SKM-1 (cell line): ENCODE results near the gene KIZ.

Experiments used
- DNase-seq: peaks from one replicate; lab custom pipeline; 2025; ENCODE audit not compliant: unreplicated experiment; lab: John Stamatoyannopoulos, UW

The KIZ gene

DNA sequence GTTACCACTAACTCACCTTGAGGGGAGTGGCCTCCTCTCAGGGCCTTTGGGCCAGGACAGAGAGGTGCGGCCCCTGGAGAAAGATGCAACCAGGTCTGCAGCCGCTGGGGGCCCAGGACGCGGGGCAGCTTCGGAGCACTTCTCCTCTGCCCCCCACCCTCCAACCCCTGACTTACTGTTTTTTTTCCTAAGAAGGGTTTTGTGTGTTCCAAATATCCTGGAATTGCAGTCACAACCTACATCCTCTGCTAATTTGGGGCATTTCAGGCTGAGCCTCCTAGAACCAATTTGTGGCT is 21.5 kb upstream of the KIZ start:
- DNase-seq: no peak

DNA sequence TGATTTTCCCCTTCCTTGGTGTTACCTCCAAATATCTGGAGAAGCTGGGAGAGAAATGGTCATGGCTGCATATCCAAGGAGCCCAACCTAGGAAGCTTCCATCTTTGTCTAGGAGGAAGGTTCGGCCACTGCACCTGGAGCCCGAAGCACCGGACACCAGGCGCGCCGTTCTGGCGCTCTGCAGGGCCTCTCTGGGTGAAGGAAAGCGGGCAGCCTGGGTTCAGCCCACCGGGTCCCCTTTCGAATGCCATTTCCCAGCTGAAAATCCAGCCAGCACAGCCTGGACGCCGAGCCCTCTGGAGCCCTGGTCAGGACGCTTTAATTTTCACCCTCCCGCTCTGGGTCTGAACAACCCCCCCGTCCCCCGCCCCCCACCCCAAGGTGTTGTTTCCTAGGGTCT is 21.0 kb upstream of the KIZ start:
- DNase-seq: no peak

DNA sequence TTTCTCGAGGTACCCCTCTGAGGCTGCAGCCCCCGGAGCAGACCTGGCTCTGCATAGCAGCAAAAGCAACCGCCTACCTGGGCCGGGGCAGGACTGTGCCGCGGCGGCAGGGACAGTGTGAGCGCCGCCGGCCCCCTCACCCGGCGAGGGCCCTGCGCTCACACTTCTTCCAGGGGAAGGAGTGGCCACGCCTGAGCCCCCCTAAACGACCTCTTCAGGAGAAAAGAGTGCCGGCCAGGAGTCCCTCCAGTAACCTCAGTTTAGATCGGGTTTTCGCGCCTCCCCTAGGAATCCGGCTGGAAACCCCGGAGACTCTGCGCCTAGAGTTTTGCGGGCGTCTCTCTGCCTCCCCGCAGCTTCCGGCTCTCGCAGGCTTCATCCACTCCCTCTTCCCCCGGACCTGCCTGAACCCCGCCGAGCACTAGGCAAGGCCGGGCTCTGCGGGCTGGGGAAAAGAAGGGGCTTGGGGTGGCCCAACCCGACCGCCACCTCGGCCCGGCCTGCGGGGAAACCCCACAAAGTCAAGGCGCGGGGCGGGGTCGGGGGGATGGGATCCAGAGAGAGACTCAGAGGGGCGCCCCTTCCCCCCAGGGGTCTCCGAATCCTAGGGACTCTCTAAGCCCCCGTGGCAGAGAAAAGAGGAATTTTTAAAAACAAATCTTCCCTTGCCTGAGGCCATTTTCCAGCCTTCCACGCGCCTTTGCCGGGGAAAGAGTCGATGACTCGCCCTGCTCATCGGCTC is 20.3 kb upstream of the KIZ start:
- DNase-seq: no peak

DNA sequence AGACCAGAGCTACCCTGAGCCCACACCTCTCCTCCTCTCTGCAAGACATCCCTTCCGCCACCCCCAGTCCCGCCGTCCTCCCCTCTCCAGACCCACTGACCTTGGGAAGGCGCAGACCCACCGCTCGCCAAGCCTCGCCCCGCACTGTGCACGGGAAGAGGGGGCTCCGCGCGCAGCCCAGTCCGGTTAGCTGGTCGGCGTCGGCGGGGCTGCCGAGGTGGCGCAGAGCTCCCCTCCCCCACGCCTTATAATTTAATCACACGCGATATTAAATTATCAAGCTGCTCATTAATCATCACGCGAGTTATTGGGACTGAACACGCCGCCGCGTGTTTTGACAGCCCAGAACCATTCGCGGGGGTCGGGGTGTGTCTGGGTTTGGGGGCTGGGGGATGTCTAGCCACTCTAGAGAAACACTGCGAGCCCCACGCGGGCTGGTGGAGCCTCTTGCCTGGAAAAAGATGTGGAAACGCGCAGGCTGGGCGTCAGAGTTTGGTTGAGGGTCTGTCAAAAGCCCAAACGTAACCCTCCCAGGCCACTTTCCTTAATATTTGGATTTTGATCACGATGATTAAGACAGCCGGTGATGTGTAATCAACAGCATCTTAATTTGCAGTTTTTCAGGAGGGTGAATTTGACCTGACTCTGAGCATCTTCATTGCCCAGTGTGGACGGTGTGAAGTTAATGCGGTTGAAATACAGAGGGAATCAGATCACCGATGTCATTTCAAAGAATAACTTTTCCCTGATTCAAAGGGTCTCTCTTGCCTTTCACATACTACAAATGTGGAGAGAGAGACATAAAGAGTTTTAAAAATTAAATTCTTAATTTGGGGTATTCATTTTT is 19.5 kb upstream of the KIZ start, which contains the start of gene LINC00237:
Gene LINC00237, minus strand, starts transcription at position 188 of the 847 bp plus-strand sequence.
- DNase-seq: no peak

DNA sequence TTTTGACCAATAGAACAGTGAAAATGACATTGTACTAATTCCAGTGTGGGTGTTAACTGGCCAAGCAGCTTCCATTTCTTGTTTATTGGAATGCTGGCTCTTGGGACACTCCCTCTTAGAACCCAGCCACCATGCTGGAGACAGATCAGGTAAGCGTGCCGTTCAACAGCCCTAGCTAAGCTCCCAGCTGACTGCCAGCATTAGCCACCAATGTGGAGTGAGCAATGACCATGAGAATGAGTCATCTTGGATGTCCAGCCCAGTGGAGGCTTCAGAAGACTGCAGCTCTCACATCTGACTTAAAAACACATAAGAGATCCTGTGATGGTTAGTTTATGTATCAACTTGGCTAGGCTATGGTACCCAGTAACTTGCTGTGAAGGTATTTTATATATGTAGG is 16.7 kb upstream of the KIZ start:
- no peak for DNase-seq

DNA sequence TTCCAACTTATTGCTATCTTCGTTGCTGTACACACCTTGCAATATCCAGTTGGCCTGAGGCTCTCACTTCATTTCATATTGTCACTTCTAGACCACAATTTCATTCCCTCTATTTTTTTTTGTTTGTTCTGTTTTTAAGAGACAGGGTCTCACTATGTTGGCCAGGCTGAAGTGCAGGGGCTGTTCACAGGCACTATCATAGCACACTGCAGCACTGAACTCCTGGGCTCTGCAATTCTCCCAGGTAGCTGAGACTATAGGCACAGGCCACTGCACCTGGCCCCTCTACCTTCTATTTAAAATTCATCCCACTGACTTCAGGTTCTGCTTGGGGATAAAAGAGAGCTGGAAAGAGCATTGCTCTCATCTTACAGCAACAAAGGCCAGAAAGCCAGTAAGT is 15.1 kb upstream of the KIZ start:
- DNase-seq: no peak

DNA sequence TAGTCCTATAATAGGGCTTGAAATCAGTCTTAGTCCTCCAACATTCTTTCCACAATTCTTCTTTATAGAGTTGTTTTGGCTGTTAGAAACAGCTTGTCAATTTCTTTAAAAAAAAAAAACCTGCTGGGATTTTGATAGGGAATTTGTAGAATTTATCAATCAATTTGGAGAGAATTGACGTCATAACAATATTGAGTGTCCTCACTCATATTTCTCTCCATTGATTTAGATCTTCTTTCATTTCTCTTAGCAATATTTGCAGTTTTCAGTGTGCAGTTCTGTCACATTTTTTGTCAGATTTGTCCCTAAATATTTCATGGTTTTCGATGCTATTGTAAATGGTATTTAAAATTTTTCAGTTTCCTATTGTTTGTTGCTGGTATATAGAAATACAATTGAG is 14.5 kb upstream of the KIZ start:
- no peak for DNase-seq

DNA sequence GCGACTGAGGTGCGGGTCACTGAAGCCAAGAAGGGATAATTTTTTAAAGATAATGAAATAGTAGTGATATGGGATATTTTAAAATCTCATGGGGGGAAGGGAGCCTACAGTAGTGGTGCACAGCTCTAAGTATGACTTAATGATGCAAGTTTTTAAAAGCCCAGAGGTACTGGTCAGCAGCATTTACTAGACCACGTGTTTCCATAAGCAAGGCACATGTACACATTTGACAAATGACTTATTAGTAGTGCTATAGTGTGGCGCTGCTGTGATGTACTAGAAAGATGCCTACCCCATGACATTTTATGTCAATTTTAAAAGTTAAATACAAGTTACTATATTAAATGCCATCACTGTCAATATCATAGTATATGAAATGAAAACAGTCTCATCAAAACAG is 12.2 kb upstream of the KIZ start:
- no peak for DNase-seq

DNA sequence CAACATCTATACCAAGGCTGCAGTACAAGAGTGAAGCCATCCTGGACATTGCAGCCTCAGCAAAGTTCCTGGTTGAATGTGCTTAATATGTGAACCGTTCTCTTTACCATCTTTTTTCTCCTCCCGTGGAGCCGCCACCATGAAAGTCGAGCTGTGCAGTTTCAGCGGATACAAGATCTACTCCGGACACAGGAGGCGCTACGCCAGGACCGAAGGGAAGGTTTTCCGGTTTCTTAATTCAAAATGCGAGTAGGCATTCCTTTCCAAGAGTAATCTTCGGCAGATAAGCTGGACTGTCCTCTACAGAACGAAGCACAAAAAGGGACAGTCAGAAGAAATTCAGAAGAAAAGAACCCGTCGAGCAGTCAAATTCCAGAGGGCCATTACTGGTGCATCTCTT is 11.3 kb upstream of the KIZ start:
- DNase-seq: no peak

DNA sequence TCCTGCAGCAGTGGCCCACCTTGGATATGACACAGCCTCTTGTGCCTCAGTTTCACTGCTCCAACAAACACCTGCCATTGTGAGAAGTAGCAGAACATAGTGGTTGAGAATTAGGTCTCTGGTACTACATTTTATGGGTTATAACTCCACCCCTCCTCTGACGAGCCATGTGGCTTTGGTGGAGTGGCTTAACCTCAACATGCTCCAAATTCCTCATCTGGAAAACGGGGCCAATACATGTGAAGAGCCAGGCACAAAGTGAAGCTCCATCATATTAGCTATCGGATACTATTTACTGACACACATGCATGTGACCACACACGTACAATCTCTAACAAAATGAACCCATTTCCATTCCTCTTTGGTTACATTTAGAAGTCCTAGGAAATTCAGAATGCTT is 8.4 kb upstream of the KIZ start:
- DNase-seq: no peak

DNA sequence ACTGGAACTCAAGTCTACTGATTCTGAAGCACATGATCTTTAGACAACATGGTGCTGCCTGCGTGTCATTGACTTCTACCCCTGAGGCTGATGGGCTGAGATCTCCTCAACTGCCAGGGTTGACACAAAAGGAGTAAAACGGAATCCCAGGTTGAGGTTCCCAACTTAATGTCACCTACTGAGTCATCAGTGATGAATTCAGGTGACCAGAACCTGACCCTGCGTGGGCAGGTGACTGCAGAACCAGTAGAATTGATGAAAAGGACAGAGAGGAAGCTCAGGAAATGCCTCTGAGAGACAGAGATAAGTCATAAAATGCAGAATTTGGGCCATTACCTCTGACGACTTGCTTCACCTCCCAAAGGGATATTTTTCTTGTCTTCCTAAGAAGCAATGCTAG is 7.7 kb upstream of the KIZ start:
- DNase-seq: no peak

DNA sequence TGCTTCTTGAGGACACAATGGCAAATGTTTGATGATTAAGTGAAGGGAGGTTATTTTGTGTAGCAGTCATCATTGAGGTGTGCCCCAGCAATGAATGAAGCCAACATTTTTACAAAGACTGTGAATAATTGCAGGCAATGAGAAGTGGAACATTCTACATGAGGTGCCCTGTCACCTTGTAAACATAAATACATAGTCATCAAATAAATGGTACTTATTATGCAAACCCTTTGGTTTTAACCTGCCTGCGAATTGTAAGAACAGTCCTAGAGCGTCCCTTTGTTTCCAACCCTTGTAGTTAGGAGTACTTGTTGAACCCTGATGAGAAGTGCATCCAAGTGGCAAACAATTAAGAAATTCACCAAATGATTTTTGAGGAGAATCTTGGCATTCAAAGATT is 7.1 kb upstream of the KIZ start:
- no peak for DNase-seq

DNA sequence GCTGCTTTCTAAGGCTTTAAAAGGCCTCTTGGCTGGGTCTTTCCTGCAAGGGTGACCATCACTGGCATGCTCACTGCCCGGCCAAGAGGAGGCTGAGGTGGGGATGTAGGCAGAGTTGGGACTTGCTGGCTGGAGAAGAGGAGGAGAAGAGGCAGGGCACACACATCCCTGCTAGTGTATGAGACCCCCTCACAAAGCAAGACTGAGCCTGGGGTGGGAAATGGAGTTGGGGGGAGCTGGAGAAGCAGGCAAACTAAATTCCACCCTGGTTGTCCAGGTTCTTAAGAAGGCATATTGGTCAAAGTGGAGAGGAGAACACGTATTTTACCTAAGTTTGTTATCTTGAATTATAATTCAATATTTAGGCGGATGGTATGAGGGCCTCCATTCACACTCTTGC is 1.7 kb upstream of the KIZ start:
- no peak for DNase-seq

DNA sequence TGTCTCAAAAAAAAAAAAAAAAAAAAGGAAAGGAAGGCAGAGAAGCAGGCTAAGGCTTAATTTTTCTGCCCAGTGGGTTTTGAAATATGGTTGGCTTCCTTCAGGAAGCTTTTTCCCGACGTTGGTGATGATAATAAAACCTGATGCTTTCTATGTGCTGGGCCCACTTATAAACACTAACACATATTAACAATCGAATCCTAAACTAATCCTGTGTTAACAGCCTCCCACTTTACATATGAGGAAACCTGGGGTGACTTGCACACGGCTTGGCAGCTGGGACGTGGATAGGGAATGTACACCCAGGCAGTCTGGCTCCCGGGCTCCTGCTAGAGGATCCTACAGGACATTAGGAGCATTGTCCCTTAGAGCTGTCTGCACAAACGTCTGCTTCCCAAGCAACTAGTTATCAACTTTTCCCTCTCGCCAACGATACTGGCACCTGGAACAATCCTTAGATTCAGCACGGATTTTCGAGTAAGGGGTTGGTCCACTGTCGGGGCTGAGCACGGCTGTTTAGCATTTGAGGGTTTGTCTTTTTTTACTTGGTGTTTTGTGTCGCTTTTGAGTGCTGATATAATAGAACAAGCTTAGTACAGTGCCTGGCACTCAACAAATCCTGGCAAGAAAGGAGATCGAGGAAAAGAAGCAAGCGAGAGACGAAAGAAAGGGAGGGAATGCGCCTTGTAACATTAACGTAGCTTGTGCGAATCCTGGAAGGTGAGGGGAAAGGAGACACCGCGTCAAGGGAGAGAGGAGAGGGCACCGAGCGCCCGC is 622 bp upstream of the KIZ start:
- no peak for DNase-seq

DNA sequence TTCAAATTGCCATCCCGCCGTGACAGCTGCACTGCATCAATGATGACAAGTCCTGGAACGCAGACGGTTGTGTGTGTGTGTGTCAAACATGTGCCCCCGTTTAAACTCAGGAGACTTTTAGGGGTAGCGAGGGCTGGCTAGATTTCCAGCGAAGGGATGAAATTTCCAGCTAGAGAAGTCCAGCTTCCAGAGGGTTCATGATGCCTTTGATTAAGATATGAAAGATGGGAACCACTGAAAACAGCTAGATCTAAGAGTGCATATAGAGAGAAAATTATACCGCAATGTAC is 644 bp downstream of the KIZ start:
- DNase-seq: no peak

DNA sequence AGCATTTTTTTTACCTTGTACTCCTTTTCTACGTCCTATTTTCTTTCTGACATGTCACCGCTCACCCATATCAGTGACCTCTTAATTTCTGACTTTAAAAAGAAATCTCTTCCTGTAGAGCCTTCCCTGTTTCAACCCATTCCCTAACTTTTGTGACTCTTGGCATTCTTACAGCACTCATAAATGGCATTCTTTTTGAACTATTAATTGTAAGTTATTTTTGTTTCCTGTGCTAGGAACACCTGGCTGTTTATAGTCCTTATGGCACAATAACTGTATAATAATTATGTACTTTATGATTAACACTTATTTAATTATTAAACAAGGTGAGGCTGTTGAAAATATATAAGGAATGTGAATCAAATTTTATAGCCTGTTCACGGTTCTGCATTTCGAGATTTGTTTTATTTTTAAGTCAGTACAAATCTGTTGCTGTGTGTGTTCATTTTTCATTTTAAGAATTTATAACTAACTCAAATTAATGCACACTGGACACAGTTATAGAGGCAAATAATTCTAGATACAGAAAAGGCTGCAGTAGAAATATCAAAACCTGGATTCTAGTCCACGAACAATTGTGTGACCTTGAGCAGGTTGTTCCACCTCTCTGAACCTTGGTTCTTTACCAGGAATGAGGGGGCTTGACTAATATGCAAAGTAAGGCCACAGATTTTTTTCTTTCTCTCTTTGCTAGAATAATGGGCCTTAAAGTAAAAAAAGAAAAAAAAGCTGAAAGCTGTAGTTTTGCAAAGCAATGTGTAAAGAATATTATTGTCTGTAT is 1.5 kb downstream of the KIZ start:
- DNase-seq: no peak

DNA sequence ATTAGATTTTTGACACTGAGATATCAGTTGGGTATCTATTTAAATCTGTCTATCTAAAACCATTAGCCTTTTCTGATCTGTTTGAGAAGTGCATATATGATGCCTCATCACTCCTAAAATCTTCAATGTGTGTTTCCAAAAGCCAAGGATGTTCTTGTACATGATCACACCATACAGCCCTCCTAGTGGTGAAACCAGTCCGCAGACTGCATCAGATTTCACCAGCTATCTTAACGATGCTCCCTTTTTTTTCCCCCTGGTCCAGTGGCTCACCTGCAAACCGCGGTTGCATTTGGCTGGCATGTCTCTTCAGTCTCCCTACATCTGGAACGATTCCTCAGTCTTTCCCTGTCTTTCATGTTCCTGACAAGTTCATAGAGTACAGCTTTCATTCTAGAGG is 4.0 kb downstream of the KIZ start:
- no peak for DNase-seq

DNA sequence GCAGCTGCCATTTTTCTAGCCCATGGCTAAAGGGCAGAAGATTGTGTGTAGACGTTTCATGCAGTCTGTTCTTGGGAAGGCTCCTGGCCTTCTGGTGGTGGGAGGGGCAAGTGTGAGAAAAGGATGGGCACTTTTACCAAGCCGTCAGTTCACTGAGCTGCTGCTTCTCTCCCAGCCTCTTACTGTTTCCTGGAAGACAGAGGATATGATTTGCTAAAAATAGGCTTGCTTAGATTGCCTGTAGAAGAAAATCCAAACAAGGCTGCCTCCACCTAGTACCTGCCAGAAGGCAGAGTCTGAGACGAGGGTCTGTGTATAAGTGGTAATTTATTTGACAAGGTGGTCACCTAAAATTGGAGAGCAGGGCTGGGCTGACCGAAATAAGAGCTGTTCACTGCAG is 7.5 kb downstream of the KIZ start:
- DNase-seq: no peak

DNA sequence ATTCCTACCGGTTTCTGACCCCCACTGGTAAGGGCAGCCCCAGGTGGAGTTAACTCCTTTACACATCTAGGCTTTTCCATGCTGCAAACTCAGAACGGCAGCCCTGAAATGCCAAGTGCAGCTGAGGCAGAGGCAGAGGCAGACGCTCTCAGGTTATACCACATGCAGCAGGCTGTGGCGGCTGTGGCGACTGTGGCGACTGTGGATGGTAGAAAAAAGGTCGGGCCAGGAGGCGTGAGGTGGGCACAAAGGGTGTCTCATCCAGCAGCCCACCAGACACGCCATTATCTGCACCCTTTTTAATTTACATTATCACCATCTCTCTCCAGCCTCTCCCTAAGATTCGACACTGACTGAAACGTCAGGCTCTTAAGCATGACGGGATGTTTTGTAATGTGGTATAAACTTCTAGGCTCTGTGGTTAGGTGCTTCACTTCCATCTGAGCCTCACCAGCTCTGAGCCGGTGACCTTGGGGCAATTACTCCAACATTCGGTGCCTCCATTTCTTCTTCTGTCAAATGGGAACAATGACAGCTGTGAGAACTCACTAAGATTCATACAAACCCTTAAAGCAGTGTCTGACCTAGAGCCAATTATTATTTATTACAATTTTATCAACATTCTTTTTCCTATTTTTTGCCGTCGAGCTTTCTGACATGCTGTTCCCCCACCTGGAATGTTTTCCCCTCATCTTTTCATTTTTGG is 8.2 kb downstream of the KIZ start:
- DNase-seq: no peak

DNA sequence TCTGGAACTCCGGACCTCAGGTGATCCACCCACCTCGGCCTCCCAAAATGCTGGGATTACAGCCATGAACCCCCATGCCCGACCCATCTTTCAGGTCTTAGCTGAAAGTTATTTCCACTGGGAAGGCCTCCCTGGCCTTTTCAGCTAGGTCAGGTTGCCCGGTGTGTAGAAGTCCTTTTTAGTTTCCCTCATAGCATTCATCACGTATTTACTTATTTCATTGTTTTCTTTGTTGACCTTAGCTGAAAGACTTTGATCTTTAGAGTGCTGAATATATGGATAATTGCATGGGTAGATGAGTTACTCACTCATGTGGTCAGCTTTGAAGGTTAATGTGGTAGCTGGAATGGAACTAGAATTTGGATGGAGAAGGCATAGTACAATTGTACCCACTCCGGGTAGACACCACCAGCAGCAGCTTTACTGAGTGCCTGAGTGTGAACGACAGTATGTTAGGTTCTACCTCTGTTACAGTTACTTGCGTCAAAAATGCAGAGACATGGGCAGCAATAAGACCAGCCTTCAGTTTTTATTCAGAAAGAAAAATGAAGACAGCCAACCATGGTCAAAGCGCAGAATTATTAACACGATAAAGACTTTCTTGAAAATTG is 9.1 kb downstream of the KIZ start:
- no peak for DNase-seq
